K562 (cell line): ENCODE data around the gene RRAGB. TPM values are rescaled to one million over a fixed set of nuclear protein-coding genes. Genes with fewer than 3 reads are reported as not detected.
"Not testable (repeated sequence)": the region's sequence is repeated elsewhere in the genome, so short reads cannot be mapped to it uniquely, and the experiment has no call there.

Source experiments
- ATAC-seq: fragments of 200-7000 bp; cut with Tn5 transposase; 3 replicates; pipeline ENCODE4 v1.9.1; 2020; ENCODE audit warnings: moderate library complexity
- BruUV-seq: library from RNA; stranded (reverse); fragments of 400-500 nt; replicated peaks from 2 replicates; lab custom pipeline; 2021; lab: Mats Ljungman, UMichigan
- CTCF ChIA-PET: fragments of 300-600 bp; formaldehyde crosslinking; extraction: SDS; loops from one replicate; lab custom pipeline; 2021; ENCODE audit warnings: low intra/inter-chr PET ratio; lab: Yijun Ruan, JAX
- POLR2A ChIA-PET: fragments of 300-600, 350-650 bp; sonication (Branson Sonifier 250); formaldehyde crosslinking; extraction: SDS; loops from one replicate; lab custom pipeline; 2021; ENCODE audit warnings: antibody characterized with exemption, inconsistent platforms; lab: Yijun Ruan, JAX
- DNase-seq, 4 experiments: peaks; one replicate each; pipeline versions ENCODE4 v3.0.0 to v3.0.0-alpha.2; 2011 to 2018; ENCODE audit warnings: low spot score in 3 of 4, mixed read lengths in 3 of 4; ENCODE audit errors: extremely low read depth in 1 of 4
- FAIRE-seq: peaks from 2 replicates; lab custom pipeline; 2011; peaks lifted over from hg19 to GRCh38; lab: Jason Lieb, UNC
- H2AFZ ChIP-seq: 2 replicates; pipeline ENCODE4 v1.6.0; 2011; ENCODE audit warnings: low read depth, low read length, control low read depth, inconsistent platforms
- H3K27ac ChIP-seq: fragments of 200-600 bp; 3 replicates; pipeline ENCODE4 v1.8.0; 2011; ENCODE audit warnings: low read depth, mild to moderate bottlenecking, control low read depth, inconsistent platforms, low read length, moderate library complexity, mixed read lengths; ENCODE audit errors: extremely low read depth
- H3K27me3 ChIP-seq, 2 experiments: fragments of 300-600 bp in 1 of 2; 2 replicates in 1 of 2; 3 replicates in 1 of 2; pipeline versions ENCODE4 v1.6.0 to v1.8.0; 2011; ENCODE audit warnings: inconsistent platforms in 2 of 2, low read length in 2 of 2, mild to moderate bottlenecking in 1 of 2, mixed read lengths in 1 of 2, moderate library complexity in 1 of 2; ENCODE audit not compliant: control insufficient read depth in 2 of 2, insufficient read depth in 2 of 2
- H3K36me3 ChIP-seq: fragments of 300-600 bp; 3 replicates; pipeline ENCODE4 v1.8.0; 2011; ENCODE audit warnings: mild to moderate bottlenecking, low read length, inconsistent platforms; ENCODE audit not compliant: control insufficient read depth, insufficient read depth
- H3K4me1 ChIP-seq, 2 experiments: fragments of 200-600 bp in 1 of 2; replicated peaks in 1 of 2; 2 replicates in 1 of 2; 3 replicates in 1 of 2; pipeline versions ENCODE4 v1.5.1 to v1.8.0; 2011; ENCODE audit warnings: inconsistent platforms in 2 of 2, low read length in 2 of 2, mild to moderate bottlenecking in 1 of 2, mixed read lengths in 1 of 2, moderate library complexity in 1 of 2; ENCODE audit not compliant: control insufficient read depth in 2 of 2, insufficient read depth in 2 of 2
- H3K4me2 ChIP-seq: 2 replicates; pipeline ENCODE4 v1.6.1; 2011; ENCODE audit warnings: low read length, control low read depth, inconsistent platforms, mixed read lengths; ENCODE audit not compliant: insufficient read depth
- H3K4me3 ChIP-seq: fragments of 200-600 bp; sonication (generic), shearing (Covaris generic); 2 replicates; pipeline ENCODE4 v1.5.1; 2016; ENCODE audit warnings: control low read depth, inconsistent platforms
- H3K79me2 ChIP-seq: fragments of 200-600 bp; 3 replicates; pipeline ENCODE4 v1.8.0; 2011; ENCODE audit warnings: low read length, inconsistent platforms; ENCODE audit not compliant: control insufficient read depth, insufficient read depth
- H3K9ac ChIP-seq, 2 experiments: 2 replicates each; pipeline versions ENCODE4 v1.6.0 to v1.6.1; 2011; ENCODE audit warnings: low read depth in 2 of 2, low read length in 2 of 2, control low read depth in 1 of 2, inconsistent platforms in 1 of 2, mild to moderate bottlenecking in 1 of 2, mixed read lengths in 1 of 2; ENCODE audit not compliant: insufficient read depth in 1 of 2
- H3K9me1 ChIP-seq: one replicate; pipeline ENCODE4 v1.6.0; 2011; ENCODE audit warnings: inconsistent platforms, mild to moderate bottlenecking, low read length, moderate library complexity; ENCODE audit not compliant: control insufficient read depth, insufficient read depth
- H3K9me3 ChIP-seq: replicated peaks from 2 replicates; pipeline ENCODE4 v1.5.1; 2011; ENCODE audit warnings: low read depth, low read length, inconsistent platforms; ENCODE audit not compliant: control insufficient read depth, insufficient read depth
- H4K20me1 ChIP-seq: replicated peaks from 2 replicates; pipeline ENCODE4 v1.6.1; 2011; ENCODE audit warnings: low read length, inconsistent platforms, mixed read lengths; ENCODE audit not compliant: control insufficient read depth, insufficient read depth
- PRPF4 ChIP-seq: fragments of 200-400 bp; formaldehyde crosslinking; IDR thresholded peaks from one replicate; pipeline ENCODE4 v1.6.1; 2017; ENCODE audit warnings: low read length, low read depth, mild to moderate bottlenecking; ENCODE audit not compliant: insufficient read depth, poor library complexity, severe bottlenecking
- PTRF ChIP-seq: fragments of 450-650 bp; IDR thresholded peaks from 2 replicates; pipeline ENCODE4 v1.6.1; 2016; ENCODE audit warnings: mild to moderate bottlenecking, missing genetic modification characterization, missing compliant biosample characterization
- RB1 ChIP-seq: fragments of 450-650 bp; IDR thresholded peaks from 2 replicates; pipeline ENCODE4 v1.6.1; 2017; ENCODE audit warnings: low read depth, mild to moderate bottlenecking
- TCF7L2 ChIP-seq: fragments of 150-350 bp; IDR thresholded peaks from 2 replicates; pipeline ENCODE4 v1.6.1; 2016; ENCODE audit warnings: low read depth, mild to moderate bottlenecking, low read length, moderate library complexity
- ZBTB40 ChIP-seq, 2 experiments: fragments of 450-650 bp in 1 of 2; sonication (generic) in 1 of 2; formaldehyde crosslinking in 1 of 2; IDR thresholded peaks; 2 replicates each; pipeline versions ENCODE4 v1.7.1 to v1.9.0; 2016 to 2022; ENCODE audit warnings: inconsistent platforms in 1 of 2, mild to moderate bottlenecking in 1 of 2, missing genetic modification reagents in 1 of 2
- WGBS: fragments of 100-300 bp; shearing (Covaris generic); methylation state at CpG from one replicate; pipeline ENCODE4 v1.1.6; 2016; ENCODE audit warnings: low coverage, mixed read lengths; ENCODE audit not compliant: insufficient coverage; ENCODE audit errors: missing lambda C conversion rate; 5-methylcytosine and 5-hydroxymethylcytosine counted together
- in situ Hi-C: fragments of 300-500 bp; cut with MboI; formaldehyde crosslinking; loops from 4 replicates; pipeline ENCODE4 v1.15.0; 2018; ENCODE audit warnings: inconsistent platforms, mixed read lengths
- intact Hi-C: fragments of 100-400 bp; cut with micrococcal nuclease; formaldehyde crosslinking; loops from 2 replicates; pipeline ENCODE4 v1.14.2; 2022
- polyA plus RNA-seq, 8 experiments: library from polyadenylated mRNA; depleted of rRNA in 4 of 8; stranded (reverse) in 5 of 8; unstranded in 3 of 8; fragments of >200 nt; fragmentation: Nextera tagmentation in 2 of 8; fragmentation: Illumina TruSeq in 1 of 8; extraction: Ambion mirVana in 2 of 8; extraction: Trizol in 1 of 8; gene quantifications; 2 replicates each; pipeline versions ENCODE4 v1.2.1 to v1.2.3, GENCODE V29; 2011 to 2014; ENCODE audit warnings: inconsistent platforms in 1 of 8, missing spikeins in 1 of 8
- total RNA-seq, 7 experiments: library from RNA; depleted of rRNA in 6 of 7; stranded (reverse); fragments of >200 nt in 6 of 7; fragmentation: Illumina TruSeq in 2 of 7; extraction: Trizol in 2 of 7; gene quantifications; 2 replicates each; pipeline versions ENCODE4 v1.2.1 to v1.2.3, GENCODE V29; 2011 to 2021; ENCODE audit warnings: low replicate concordance in 1 of 7

RRAGB gene
- total and polyA plus RNA-seq, 9 of the 15 experiments (the other 6 are each of a cell fraction or from before 2014, with no cell fraction given), result 5.6 to 15.6 (median 9.1) TPM

- no peak for TF ChIP-seq ZBTB40 (IDR thresholded peaks at IDR 0.05)
- TF ChIP-seq ZBTB40 (CRISPR knock-in tag; IDR thresholded peaks at IDR 0.05), result no peak
- no peak for TF ChIP-seq RB1
- TF ChIP-seq TCF7L2, result no peak
- TF ChIP-seq PTRF (tag), result no peak
- no peak for TF ChIP-seq PRPF4
Measured at GRCh38 chrX:55742649-55743048, 25.1 kb downstream of the RRAGB start (continued).

- H3K4me2 ChIP-seq, H2AFZ ChIP-seq, intact Hi-C loops, in situ Hi-C loops, H3K27me3 ChIP-seq, H4K20me1 ChIP-seq, H3K79me2 ChIP-seq, H3K4me1 ChIP-seq, FAIRE-seq, H3K36me3 ChIP-seq, H3K27ac ChIP-seq, POLR2A ChIA-PET, ATAC-seq, H3K9me1 ChIP-seq, H3K9ac ChIP-seq, CTCF ChIA-PET, BruUV-seq, DNase-seq, H3K9me3 ChIP-seq, H3K4me3 ChIP-seq: not testable (repeated sequence)
- no CpG with 5 or more reads among the region's 24 CpGs for WGBS
Measured at GRCh38 chrX:55748463-55748862, 30.9 kb downstream of the RRAGB start.
